PC-9 (cell line): ENCODE results near the gene THSD7B.
"Not testable (repeated sequence)": the region's sequence is repeated elsewhere in the genome, so short reads cannot be mapped to it uniquely, and the experiment has no call there.

ENCODE experiments used
- EZH2 ChIP-seq: fragments of 200-600 bp; sonication (generic); IDR thresholded peaks from 2 replicates; pipeline ENCODE4 v1.8.0; 2017; ENCODE audit warnings: antibody characterized with exemption, low read depth
- TF ChIP-seq, protein P1 (sequence below): fragments of 200-600 bp; sonication (generic); conservative IDR thresholded peaks from 2 replicates; pipeline ENCODE4 v1.6.1; 2017; ENCODE audit warnings: mixed run types, antibody characterized with exemption, mild to moderate bottlenecking, moderate library complexity

GRCh38 chr2:137700250-137700649, 934.9 kb downstream of the THSD7B start:
- TF ChIP-seq EZH2: not testable (repeated sequence)
- TF ChIP-seq, protein P1, sequence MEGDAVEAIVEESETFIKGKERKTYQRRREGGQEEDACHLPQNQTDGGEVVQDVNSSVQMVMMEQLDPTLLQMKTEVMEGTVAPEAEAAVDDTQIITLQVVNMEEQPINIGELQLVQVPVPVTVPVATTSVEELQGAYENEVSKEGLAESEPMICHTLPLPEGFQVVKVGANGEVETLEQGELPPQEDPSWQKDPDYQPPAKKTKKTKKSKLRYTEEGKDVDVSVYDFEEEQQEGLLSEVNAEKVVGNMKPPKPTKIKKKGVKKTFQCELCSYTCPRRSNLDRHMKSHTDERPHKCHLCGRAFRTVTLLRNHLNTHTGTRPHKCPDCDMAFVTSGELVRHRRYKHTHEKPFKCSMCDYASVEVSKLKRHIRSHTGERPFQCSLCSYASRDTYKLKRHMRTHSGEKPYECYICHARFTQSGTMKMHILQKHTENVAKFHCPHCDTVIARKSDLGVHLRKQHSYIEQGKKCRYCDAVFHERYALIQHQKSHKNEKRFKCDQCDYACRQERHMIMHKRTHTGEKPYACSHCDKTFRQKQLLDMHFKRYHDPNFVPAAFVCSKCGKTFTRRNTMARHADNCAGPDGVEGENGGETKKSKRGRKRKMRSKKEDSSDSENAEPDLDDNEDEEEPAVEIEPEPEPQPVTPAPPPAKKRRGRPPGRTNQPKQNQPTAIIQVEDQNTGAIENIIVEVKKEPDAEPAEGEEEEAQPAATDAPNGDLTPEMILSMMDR: not testable (repeated sequence)
